NCI-H1092 treated with DMSO at 0.1 percent for 48 hours (cell line): Measurements from ENCODE around the gene PER1.
"Not testable (repeated sequence)": the region's sequence is repeated elsewhere in the genome, so short reads cannot be mapped to it uniquely, and the experiment has no call there.

Experiments used
- DNase-seq: peaks from one replicate; lab custom pipeline; 2025; lab: John Stamatoyannopoulos, UW

Gene PER1

GRCh38 chr17:8173056-8173870 lies 21.1 kb upstream of the PER1 start:
- DNase-seq, result peak; percentile 91

GRCh38 chr17:8170186-8170585 lies 18.0 kb upstream of the PER1 start:
- not testable (repeated sequence) for DNase-seq

- no peak for DNase-seq
Observed at GRCh38 chr17:8167526-8167925, 15.3 kb upstream of the PER1 start.

- DNase-seq, result no peak
Observed at GRCh38 chr17:8166731-8167130, 14.5 kb upstream of the PER1 start.

- no peak for DNase-seq
Observed at GRCh38 chr17:8164815-8165131, 12.6 kb upstream of the PER1 start.

- DNase-seq, result peak; percentile 38
Observed at GRCh38 chr17:8163978-8164814, 12.0 kb upstream of the PER1 start.

GRCh38 chr17:8162997-8163977 lies 11.1 kb upstream of the PER1 start:
- peak; percentile 39 for DNase-seq

- DNase-seq, result peak; percentile 60
Observed at GRCh38 chr17:8162233-8162996, 10.2 kb upstream of the PER1 start, which contains the start of gene VAMP2. Gene VAMP2 (minus strand): TSS chr17:8162948. CDS start chr17:8162879, 69 bp downstream.

- no peak for DNase-seq
Observed at GRCh38 chr17:8161289-8162232, 9.4 kb upstream of the PER1 start.

- no peak for DNase-seq
Observed at GRCh38 chr17:8160741-8161221, 8.6 kb upstream of the PER1 start.

- DNase-seq, result no peak
Observed at GRCh38 chr17:8160224-8160577, 8.0 kb upstream of the PER1 start.

- DNase-seq, result no peak
Observed at GRCh38 chr17:8159459-8160223, 7.4 kb upstream of the PER1 start.

GRCh38 chr17:8159032-8159400 lies 6.8 kb upstream of the PER1 start:
- DNase-seq, result no peak

- peak; percentile 33 for DNase-seq
Observed at GRCh38 chr17:8158267-8159031, 6.2 kb upstream of the PER1 start.

- DNase-seq, result peak; percentile 98
Observed at GRCh38 chr17:8156246-8156992, 4.2 kb upstream of the PER1 start.

- no peak for DNase-seq
Observed at GRCh38 chr17:8155996-8156245, 3.7 kb upstream of the PER1 start.

GRCh38 chr17:8155231-8155995 lies 3.2 kb upstream of the PER1 start:
- DNase-seq, result no peak
